Fibroblast of lung (primary cell): ENCODE data around the gene ARHGDIG. TPM values are rescaled to one million over a fixed set of nuclear protein-coding genes. Genes with fewer than 3 reads are reported as not detected.

Experiments
- DNase-seq, 2 donors: peaks; one replicate each; pipeline versions ENCODE4 v3.0.0 to v3.0.0-alpha.2; 2010; ENCODE audit warnings: low read depth in 2 of 2
- H2AFZ ChIP-seq: 2 replicates; pipeline ENCODE4 v1.5.1; 2012; ENCODE audit warnings: low read length, control low read depth, inconsistent platforms
- H3K27ac ChIP-seq: 2 replicates; pipeline ENCODE4 v1.5.1; 2011; ENCODE audit warnings: low read length, control low read depth; ENCODE audit not compliant: insufficient read depth
- H3K27me3 ChIP-seq: 2 replicates; pipeline ENCODE4 v1.5.1; 2011; ENCODE audit warnings: mild to moderate bottlenecking, low read length; ENCODE audit not compliant: control insufficient read depth, insufficient read depth
- H3K36me3 ChIP-seq: 2 replicates; pipeline ENCODE4 v1.5.1; 2011; ENCODE audit warnings: low read length; ENCODE audit not compliant: control insufficient read depth, insufficient read depth
- H3K4me1 ChIP-seq: 2 replicates; pipeline ENCODE4 v1.5.1; 2011; ENCODE audit warnings: low read length; ENCODE audit not compliant: control insufficient read depth, insufficient read depth; ENCODE audit errors: extremely low read depth
- H3K4me2 ChIP-seq: 2 replicates; pipeline ENCODE4 v1.5.1; 2011; ENCODE audit warnings: low read length, control low read depth; ENCODE audit not compliant: insufficient read depth; ENCODE audit errors: extremely low read depth
- H3K4me3 ChIP-seq, 4 experiments: fragments of 200-600 bp in 1 of 4; sonication (generic) in 1 of 4; replicated peaks in 1 of 4; 2 replicates each; pipeline ENCODE4 v1.5.1; 2011 to 2016; ENCODE audit warnings: low read length in 4 of 4, low read depth in 3 of 4, mild to moderate bottlenecking in 3 of 4, control low read depth in 2 of 4, inconsistent platforms in 1 of 4, mixed read lengths in 1 of 4; ENCODE audit not compliant: insufficient read depth in 1 of 4; ENCODE audit errors: control extremely low read depth in 1 of 4
- H3K79me2 ChIP-seq: 2 replicates; pipeline ENCODE4 v1.5.1; 2012; ENCODE audit warnings: mild to moderate bottlenecking, low read length, inconsistent platforms; ENCODE audit not compliant: control insufficient read depth, insufficient read depth
- H3K9ac ChIP-seq: 2 replicates; pipeline ENCODE4 v1.5.1; 2011; ENCODE audit warnings: mild to moderate bottlenecking, low read length, control low read depth; ENCODE audit not compliant: insufficient read depth
- H3K9me3 ChIP-seq: 2 replicates; pipeline ENCODE4 v1.5.1; 2012; ENCODE audit warnings: low read depth, low read length; ENCODE audit not compliant: control insufficient read depth, insufficient read depth
- H4K20me1 ChIP-seq: 2 replicates; pipeline ENCODE4 v1.5.1; 2011; ENCODE audit warnings: low read length; ENCODE audit not compliant: control insufficient read depth, insufficient read depth; ENCODE audit errors: extremely low read depth
- CTCF ChIP-seq, 2 donors: IDR thresholded peaks in 1 of 2; conservative IDR thresholded peaks in 1 of 2; 1 replicate in 1 of 2; 2 replicates in 1 of 2; pipeline ENCODE4 v1.5.1; 2011 to 2012; ENCODE audit warnings: low read length in 2 of 2, control low read depth in 1 of 2, inconsistent platforms in 1 of 2, low read depth in 1 of 2, mild to moderate bottlenecking in 1 of 2
- EZH2 ChIP-seq: IDR thresholded peaks from 2 replicates; pipeline ENCODE4 v1.5.1; 2012; ENCODE audit warnings: low read length, control low read depth, mild to moderate bottlenecking; ENCODE audit errors: missing control alignments
- polyA plus RNA-seq, 2 donors: library from polyadenylated mRNA; depleted of rRNA in 1 of 2; stranded (reverse) in 1 of 2; unstranded in 1 of 2; fragments of >200 nt; gene quantifications; 2 replicates each; pipeline ENCODE4 v1.2.1, GENCODE V29; 2011 to 2012; ENCODE audit warnings: missing spikeins in 1 of 2
- total RNA-seq: library from RNA; depleted of rRNA; stranded (reverse); fragments of >200 nt; gene quantifications from 2 replicates; pipeline ENCODE4 v1.2.1, GENCODE V29; 2014

Gene ARHGDIG
- total and polyA plus RNA-seq, 2 donors (not counting 1 experiment from before 2014, with no cell fraction given): 0.30 to 1.3 TPM

DNA sequence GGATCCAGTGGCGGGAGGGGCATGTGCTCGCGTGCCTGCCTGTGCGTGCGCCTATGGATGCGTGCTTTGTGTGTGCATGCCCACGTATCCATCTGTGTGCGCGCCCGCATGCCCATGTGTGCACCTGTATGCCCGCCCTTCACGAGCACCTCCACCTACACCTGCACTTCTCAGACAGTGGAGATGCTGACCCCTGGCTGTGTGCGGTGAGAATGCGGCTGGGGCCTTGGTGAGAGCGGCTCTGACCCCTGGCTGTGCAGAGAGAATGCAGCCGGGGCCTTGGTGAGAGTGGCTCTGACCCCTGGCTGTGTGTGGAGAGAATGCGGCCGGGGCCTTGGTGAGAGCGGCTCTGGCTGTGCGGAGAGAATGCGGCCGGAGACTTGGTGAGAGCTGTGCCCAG is 38.2 kb downstream of the ARHGDIG start:
- Histone ChIP-seq H3K27me3 (no peaks in the 10 kb centered on the region), H4K20me1 (no peaks in the 10 kb centered on the region), H3K9me3 (no peaks in the 10 kb centered on the region), H3K9ac (no peak overlapping the region), H3K36me3 (peaks cover 3% of the 10 kb centered on the region), H3K79me2 (peaks cover 3% of the 10 kb centered on the region), H2AFZ (no peak overlapping the region), H3K27ac (no peak overlapping the region), H3K4me3 (no peak overlapping the region), H3K4me2 (no peak overlapping the region), H3K4me1 (no peaks in the 10 kb centered on the region)
- no peak for DNase-seq
- TF ChIP-seq EZH2 (no peak), CTCF (conservative IDR thresholded peaks at IDR 0.05 in 1 of 2, IDR thresholded peaks at IDR 0.05 in 1 of 2; ENCODE audit: low read depth in 1 of 2, low read length in 2 of 2) (no peak)

- Histone ChIP-seq H3K4me1 (no peaks in the 10 kb centered on the region), H3K9me3 (no peaks in the 10 kb centered on the region), H3K4me2 (no peak overlapping the region), H3K27ac (no peak overlapping the region), H3K36me3 (peaks cover 3% of the 10 kb centered on the region), H3K9ac (no peak overlapping the region), H2AFZ (no peak overlapping the region), H3K27me3 (no peaks in the 10 kb centered on the region), H3K4me3 (no peak overlapping the region), H3K79me2 (peaks cover 3% of the 10 kb centered on the region), H4K20me1 (no peaks in the 10 kb centered on the region)
- no peak for DNase-seq
- TF ChIP-seq CTCF (conservative IDR thresholded peaks at IDR 0.05 in 1 of 2, IDR thresholded peaks at IDR 0.05 in 1 of 2; ENCODE audit: low read depth in 1 of 2, low read length in 2 of 2) (no peak), EZH2 (no peak)
Observed at GRCh38 chr16:320206-320605, 39.8 kb downstream of the ARHGDIG start.

- no peak overlapping the region for H3K27ac ChIP-seq
Observed at GRCh38 chr16:321532-321931, 41.1 kb downstream of the ARHGDIG start.

More at GRCh38 chr16:321532-321931, 41.1 kb downstream of the ARHGDIG start:
- H3K9ac ChIP-seq: no peak overlapping the region
- no peaks in the 10 kb centered on the region for H4K20me1 ChIP-seq
- no peaks in the 10 kb centered on the region for H3K27me3 ChIP-seq
- H2AFZ ChIP-seq: no peak overlapping the region
- no peak overlapping the region for H3K4me3 ChIP-seq
- no peak overlapping the region for H3K4me2 ChIP-seq
- H3K79me2 ChIP-seq: peaks cover 3% of the 10 kb centered on the region
- no peaks in the 10 kb centered on the region for H3K4me1 ChIP-seq
- H3K9me3 ChIP-seq: no peaks in the 10 kb centered on the region
- no peak for DNase-seq
- TF ChIP-seq EZH2 (no peak), CTCF (conservative IDR thresholded peaks at IDR 0.05 in 1 of 2, IDR thresholded peaks at IDR 0.05 in 1 of 2; ENCODE audit: low read depth in 1 of 2, low read length in 2 of 2) (no peak)
- H3K36me3 ChIP-seq: peaks cover 3% of the 10 kb centered on the region
